PFSK-1 (cell line): Measurements from ENCODE around the gene CFAP57.

Source experiments
- POLR2AphosphoS5 ChIP-seq: IDR thresholded peaks from 2 replicates; pipeline ENCODE4 v1.6.1; 2012; ENCODE audit warnings: low read depth, mild to moderate bottlenecking, control low read depth, low read length, moderate library complexity
- TAF1 ChIP-seq: IDR thresholded peaks from 2 replicates; pipeline ENCODE4 v1.6.1; 2012; ENCODE audit warnings: low read length, control low read depth, borderline replicate concordance; ENCODE audit not compliant: insufficient read depth

DNA sequence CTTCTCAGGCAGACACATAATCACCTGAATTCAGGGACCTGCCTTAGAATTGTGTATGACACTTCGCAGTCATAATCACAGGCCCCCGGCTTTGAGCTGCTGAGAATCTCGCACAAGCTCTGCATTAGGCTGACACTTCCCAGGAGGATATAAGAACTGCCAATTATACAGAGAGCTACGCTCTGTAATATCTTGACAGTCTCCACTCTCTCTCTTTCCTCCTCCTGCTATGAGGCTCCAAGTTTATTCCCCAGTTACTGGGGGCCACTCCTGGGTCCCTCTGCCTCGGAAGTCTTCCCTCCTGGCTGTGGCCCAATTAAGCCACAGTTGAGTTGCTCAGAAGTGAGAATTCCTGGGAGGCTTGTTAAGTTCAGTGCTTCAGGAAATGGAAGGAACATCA lies 42.7 kb upstream of the CFAP57 start:
- TF ChIP-seq POLR2AphosphoS5 (no peak), TAF1 (no peak)
